GM21576 (cell line): ENCODE measurements around the gene CENPP.
A peak's percentile ranks its signal among the peaks of the same experiment; 100 is the strongest.
"Not testable (repeated sequence)": the region's sequence is repeated elsewhere in the genome, so short reads cannot be mapped to it uniquely, and the experiment has no call there.

Experiments
- ATAC-seq: cut with Tn5 transposase; IDR thresholded peaks from one replicate; pipeline ENCODE4 v1.9.1; 2021; ENCODE audit warnings: mild to moderate bottlenecking, moderate library complexity; ENCODE audit not compliant: unreplicated experiment

The CENPP gene

DNA sequence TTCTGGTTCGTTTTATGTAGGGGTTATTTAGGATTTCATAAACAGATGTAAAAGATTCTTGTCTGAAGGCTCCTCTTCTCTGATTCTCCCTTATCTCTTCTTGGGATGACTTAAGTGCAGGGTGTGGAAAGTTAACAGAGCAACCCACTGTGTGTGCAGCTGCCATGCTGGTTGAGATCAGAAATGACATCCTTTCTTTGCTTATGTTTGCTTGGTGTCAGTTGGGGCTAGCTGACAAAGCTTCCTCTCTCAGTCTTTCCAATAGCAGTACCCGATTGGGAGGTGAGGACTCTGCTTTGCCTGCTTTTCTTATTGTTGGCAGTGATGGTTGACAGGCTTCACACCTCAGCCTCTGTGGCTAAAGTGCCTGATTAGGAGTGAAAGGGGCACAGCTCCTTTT is 52.1 kb downstream of the CENPP start:
- ATAC-seq = no peak

GRCh38 chr9:92378865-92379560 is 53.3 kb downstream of the CENPP start:
- no peak for ATAC-seq

DNA sequence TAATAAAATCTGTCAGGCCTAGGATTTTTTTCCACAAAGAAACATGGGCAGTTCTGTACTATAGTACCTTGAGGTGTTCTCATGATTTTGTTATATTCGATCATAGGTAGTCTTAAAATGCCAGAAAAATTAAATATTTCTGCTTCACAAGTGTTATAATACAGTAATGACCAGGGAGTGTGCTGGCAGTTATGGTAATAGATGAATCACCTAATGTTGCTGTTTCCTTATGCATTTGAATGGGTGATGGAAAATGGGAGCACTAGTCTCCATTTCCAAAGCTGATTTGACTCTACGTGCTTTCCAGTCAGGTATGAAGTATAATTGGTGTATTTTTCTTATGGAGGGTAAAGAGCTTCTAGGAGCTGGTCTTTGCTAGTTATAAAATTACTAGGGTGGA is 54.9 kb downstream of the CENPP start:
- ATAC-seq = no peak

- no peak for ATAC-seq
Measured at GRCh38 chr9:92381775-92382174, 56.0 kb downstream of the CENPP start.

- ATAC-seq = no peak
Measured at GRCh38 chr9:92384375-92384774, 58.6 kb downstream of the CENPP start.

GRCh38 chr9:92385001-92385400 is 59.2 kb downstream of the CENPP start:
- no peak for ATAC-seq

- no peak for ATAC-seq
Measured at GRCh38 chr9:92385477-92385876, 59.7 kb downstream of the CENPP start.

DNA sequence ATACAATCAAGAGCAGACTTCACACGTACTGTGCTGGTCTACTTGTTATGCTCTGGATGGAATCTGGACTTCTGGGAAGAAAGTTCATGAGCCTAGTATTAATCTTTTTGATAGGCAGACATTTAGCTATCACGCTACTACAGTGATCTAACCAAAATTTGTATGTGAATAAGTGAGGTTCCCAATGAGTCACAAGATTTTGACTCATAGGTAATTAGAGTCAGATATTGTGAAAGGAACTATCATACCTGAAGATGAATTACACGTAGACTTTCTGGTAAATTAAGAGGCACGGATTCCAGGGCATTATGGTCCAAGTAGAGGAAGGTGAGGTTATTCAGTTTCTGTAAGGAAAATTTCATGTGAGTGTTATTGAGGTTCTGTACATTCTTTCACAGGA is 60.2 kb downstream of the CENPP start:
- no peak for ATAC-seq

DNA sequence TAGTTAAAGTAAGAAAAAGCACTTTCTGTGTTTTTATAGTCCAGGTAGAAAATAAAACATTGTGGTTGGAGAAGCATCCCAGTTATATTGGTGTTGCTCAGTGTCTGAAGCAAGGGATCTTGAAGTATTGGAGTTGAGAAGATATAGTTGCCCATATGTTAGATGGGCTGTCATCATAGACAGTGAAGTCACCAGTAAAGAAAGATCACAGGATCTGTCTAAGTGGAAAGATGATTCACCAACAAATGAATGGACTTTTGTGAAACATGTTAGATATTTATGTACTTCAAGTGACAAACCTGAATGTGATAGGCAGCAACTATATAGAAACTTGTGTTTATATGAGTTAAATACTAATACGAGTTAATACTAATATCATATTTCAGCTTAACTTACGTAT is 66.9 kb downstream of the CENPP start:
- ATAC-seq = no peak

- ATAC-seq = no peak
Measured at GRCh38 chr9:92393686-92394085, 67.9 kb downstream of the CENPP start.

DNA sequence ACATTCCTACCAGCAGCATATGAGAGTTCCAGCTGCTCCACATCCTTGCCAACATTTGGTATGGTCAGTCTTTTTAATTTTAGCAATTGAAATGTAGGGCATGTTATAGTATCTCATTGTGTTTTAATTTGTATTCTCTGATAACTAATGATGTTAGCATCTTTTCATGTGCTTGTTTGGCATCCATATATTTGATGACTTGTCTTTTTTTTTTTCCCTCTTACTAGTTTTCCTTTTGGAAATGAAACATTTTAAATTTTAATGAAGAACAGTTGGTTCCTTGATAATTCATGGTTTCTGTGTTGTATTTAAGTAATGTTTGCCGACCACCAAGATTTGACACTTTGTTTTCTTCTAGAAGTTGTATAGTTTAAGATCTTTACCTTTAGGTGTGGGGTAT is 69.9 kb downstream of the CENPP start:
- ATAC-seq = no peak

GRCh38 chr9:92397853-92398252 is 72.1 kb downstream of the CENPP start:
- ATAC-seq = no peak

GRCh38 chr9:92402360-92402759 is 76.6 kb downstream of the CENPP start:
- ATAC-seq = no peak

DNA sequence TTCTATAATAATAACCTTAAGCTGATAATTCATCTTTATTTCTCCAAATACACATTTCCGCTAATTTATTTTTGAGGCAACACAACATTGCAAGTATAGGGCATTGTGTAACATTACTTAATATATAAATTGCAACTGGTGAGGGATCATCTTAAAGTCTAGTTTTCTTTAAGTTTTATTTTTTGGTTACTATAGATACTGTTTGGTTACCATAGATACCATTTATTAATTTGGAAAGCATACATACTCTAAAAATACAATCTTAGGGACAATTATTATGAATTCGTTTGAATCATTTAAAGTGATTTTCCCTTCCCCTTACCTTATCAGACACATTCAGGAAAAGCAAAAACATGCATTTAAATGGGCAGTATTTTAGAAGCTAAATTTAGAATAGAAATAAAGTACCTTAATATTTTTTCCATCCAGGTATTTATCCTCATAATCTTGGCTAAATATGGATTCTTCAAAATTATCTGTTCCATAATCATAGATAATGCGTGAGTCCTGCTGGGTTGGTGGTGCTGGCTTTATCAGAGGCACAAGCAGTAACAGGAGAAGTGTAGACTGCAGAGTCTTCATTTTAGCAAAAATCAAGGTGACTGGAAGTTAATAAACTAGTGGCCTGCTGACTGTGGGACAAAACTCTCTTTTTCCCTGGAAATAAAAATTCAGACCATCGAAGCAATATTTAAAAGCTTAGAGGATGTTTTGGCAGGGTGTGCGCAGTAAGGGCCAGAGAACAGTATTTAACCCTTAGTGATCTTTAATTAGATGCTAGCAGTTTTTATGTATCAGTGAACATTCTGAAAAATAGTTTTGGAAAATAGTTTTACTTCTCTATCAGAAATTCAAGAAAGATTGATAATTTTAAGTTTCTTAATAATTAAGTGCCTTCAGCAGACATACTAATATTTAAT is 77.3 kb downstream of the CENPP start:
- no peak for ATAC-seq

- ATAC-seq = no peak
Measured at GRCh38 chr9:92404042-92404836, 78.5 kb downstream of the CENPP start, which contains the start of gene OGN. TSS of gene OGN (minus strand) at chr9:92404578. CDS start at chr9:92403407, 1,171 bp downstream.

- ATAC-seq = no peak
Measured at GRCh38 chr9:92405818-92406217, 80.1 kb downstream of the CENPP start.

DNA sequence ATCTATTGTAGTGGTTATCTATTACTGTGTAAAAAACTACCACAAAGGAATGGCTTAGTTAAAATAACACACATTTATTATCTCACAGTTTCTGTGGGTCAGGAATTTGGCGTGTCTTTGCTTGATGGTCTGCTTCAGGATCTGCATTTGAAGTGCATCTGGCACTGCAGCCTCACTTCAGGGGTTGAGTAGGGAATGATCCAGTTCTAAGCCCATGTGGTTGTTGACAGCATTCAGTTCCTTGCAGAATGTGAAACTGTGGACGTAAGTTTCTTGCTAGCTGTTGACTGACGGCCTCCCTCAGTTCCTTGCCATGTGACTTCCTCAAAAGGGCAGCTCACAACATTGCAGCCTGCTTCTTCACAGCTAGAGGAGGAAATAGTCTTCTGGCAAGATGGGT is 80.7 kb downstream of the CENPP start:
- peak; percentile 79 for ATAC-seq

GRCh38 chr9:92407818-92408217 is 82.1 kb downstream of the CENPP start:
- ATAC-seq = no peak

GRCh38 chr9:92408747-92409478 is 83.2 kb downstream of the CENPP start:
- no peak for ATAC-seq

- not testable (repeated sequence) for ATAC-seq
Measured at GRCh38 chr9:92411157-92411556, 85.4 kb downstream of the CENPP start.

GRCh38 chr9:92414566-92414965 is 88.8 kb downstream of the CENPP start:
- no peak for ATAC-seq
